NCI-H524 (cell line): ENCODE measurements around the gene ASTN1.

Experiments
- DNase-seq, 2 experiments: peaks; one replicate each; lab custom pipeline; 2025; lab: John Stamatoyannopoulos, UW

Gene ASTN1

DNA sequence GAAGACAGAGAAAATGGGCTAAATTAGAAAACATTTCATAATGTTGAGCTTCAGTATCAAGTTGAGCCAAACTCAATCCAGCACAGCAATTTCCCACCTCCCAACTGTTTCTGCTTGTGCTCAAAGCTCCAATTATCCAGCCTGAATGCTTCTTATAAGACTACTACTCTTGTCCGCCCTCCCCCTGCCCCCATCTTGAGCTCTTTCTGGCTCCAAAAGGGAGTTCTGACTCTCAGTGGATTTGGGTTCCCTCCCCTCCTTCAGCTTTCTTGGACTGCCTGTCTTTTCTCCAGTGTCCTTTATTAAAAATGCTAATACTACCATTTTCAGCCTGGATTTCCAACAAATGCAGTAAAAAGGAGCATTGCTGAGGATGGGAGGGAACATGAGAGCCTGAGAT lies 174.8 kb downstream of the ASTN1 start:
- no peak for DNase-seq

GRCh38 chr1:176989023-176989422 lies 175.5 kb downstream of the ASTN1 start:
- no peak for DNase-seq

DNA sequence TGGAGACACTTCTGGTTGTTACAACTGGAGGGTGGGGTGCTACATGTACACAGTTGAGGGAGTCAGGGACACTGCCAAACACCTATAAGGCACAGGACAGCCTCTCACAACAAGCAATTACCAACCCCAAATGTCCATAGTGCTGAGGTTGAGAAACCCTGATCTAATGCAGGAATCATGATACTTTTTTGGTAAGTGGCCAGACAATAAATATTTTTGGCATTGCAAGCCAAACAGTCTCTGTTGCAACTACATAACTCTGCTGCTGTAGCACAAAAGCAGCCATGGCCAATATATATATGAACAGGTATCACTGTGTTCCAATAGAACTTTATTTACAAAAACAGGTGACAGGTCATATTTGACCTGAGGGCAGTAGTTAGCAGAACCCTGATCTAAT lies 177.5 kb downstream of the ASTN1 start:
- no peak for DNase-seq

- DNase-seq = peak; percentile 19 to 66
Observed at GRCh38 chr1:176983731-176984130, 180.8 kb downstream of the ASTN1 start.

DNA sequence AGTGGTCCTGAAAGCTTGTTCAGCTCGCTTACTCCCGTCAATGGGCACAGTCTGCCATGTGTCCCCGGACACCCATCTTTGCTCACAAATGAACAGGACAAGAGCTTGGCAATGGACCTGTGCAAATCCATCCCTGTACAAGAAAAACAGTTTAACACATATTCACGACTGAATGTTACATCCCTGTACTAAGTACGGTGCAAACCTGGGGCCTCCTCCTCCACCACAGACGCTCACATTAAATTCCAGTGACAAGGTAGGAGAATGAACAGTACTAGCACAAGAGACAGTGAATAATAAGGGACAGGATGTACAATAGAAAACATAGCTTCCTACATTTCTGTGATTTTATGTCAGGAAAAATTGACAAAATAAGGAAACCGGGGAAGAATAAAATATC lies 187.7 kb downstream of the ASTN1 start:
- no peak for DNase-seq

DNA sequence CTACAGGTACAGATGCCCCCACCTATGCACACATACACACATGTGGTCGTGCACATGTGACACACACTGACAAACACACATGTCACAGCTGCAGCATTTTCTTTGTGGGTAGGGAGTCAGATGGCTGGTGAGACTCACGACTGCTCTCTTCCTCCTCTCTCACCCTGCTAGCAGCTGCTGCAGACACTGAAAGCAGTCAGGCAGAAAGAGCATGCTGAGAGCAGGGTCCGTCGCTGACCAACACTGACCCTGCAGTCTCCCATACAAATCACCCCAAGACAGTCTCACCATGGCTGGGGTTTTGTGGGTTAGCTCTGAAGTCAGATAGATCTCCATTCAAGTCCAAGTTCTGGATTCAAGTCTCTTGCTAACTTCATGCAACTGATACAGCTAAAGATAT lies 188.3 kb downstream of the ASTN1 start:
- peak in 1 of 2 experiments; percentile 58 for DNase-seq

- no peak for DNase-seq
Observed at GRCh38 chr1:176964687-176965086, 199.8 kb downstream of the ASTN1 start.

- no peak for DNase-seq
Observed at GRCh38 chr1:176963181-176963580, 201.3 kb downstream of the ASTN1 start.

GRCh38 chr1:176961678-176962077 lies 202.8 kb downstream of the ASTN1 start:
- DNase-seq = no peak

DNA sequence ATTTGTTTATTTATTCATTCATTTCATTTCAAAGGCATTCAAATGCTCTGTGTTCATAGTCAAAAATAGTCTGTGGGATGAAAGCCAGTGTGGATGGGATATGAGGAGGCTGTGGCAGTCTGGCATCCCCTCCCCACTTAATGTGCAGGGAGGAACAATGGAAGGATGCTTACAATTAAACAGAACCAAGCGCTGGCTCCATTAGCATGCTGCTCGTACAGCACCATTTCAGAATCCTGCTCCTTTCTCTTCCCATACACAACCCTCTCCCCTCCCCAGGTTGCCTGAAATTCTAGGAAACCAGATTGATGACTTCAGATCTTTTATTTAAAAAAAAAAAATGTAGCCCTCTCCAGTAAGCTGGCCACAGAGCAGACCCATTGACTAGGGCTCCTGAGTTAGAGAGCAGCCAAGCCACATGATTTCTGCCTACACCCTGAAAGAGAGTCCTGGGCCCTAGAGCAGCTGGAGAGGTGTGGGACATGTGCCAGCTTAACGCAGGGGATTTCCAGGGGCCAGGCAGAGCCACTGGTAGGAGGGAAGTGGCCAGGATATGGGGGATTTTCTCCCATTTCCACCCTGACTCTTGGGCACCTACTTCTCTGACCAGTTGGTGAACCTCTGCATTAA lies 205.2 kb downstream of the ASTN1 start:
- peak in 1 of 2 experiments; percentile 32 for DNase-seq

DNA sequence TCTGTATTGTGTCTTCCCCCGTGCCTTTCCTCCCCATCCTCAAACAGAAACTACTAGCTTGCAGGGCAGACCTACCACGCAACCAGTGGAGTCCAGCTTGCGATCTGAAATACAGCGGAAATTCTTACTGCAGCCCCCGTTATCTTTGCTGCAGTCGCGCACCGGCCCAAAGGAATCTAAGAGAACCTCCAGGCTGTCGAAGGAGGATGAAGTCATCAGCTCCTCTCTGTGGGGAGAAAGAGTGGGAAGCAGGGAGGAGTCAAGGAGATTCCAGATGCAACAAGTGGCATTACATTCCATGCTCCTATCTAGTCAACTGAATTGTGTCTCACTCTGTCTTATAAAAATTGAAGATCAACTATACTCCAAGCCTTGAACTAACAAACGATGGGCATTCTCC lies 206.9 kb downstream of the ASTN1 start:
- DNase-seq = no peak

GRCh38 chr1:176954242-176954641 lies 210.3 kb downstream of the ASTN1 start:
- peak; percentile 23 to 37 for DNase-seq

- no peak for DNase-seq
Observed at GRCh38 chr1:176950736-176951324, 213.7 kb downstream of the ASTN1 start.

- DNase-seq = peak; percentile 68 to 85
Observed at GRCh38 chr1:176949033-176949662, 215.4 kb downstream of the ASTN1 start.

GRCh38 chr1:176944606-176945005 lies 219.9 kb downstream of the ASTN1 start:
- no peak for DNase-seq

GRCh38 chr1:176943783-176944182 lies 220.7 kb downstream of the ASTN1 start:
- no peak for DNase-seq

DNA sequence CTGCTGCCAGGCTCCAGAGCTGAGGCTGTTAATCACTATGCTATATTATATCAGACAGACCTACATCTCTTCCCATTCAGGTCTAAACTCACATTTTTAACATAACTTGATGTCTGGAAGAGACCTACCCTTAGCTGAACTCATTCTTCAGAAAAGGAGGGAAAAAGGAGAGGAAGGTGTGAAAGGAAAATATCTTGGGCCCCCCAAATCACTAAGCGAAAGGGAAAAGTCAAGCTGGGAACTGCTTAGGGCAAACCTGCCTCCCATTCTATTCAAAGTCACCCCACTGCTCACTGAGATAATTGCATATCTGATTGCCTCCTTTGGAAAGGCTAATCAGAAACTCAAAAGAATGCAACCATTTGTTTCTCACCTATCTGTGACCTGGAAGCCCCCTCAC lies 222.2 kb downstream of the ASTN1 start:
- DNase-seq = no peak

GRCh38 chr1:176939993-176940392 lies 224.5 kb downstream of the ASTN1 start:
- no peak for DNase-seq

GRCh38 chr1:176938375-176938774 lies 226.1 kb downstream of the ASTN1 start:
- no peak for DNase-seq

DNA sequence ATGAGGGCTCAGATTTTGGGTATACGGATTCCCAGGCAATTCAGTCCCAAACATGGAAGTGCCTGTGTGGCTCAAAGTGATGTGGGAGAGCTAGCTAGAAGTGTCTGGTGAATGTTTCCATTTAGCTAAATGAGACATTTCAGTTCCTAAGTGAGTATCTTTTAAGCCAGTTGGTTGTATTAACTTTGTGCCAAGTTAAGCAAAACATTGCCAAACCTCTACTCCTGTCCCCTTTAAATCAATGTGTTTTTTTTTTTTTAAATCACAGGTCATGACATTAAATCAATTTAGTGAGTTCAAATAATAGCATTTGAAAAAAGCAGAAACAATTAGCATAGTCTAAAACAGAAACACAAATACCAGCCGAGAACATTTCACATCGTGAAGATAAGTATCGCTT lies 230.1 kb downstream of the ASTN1 start:
- no peak for DNase-seq

DNA sequence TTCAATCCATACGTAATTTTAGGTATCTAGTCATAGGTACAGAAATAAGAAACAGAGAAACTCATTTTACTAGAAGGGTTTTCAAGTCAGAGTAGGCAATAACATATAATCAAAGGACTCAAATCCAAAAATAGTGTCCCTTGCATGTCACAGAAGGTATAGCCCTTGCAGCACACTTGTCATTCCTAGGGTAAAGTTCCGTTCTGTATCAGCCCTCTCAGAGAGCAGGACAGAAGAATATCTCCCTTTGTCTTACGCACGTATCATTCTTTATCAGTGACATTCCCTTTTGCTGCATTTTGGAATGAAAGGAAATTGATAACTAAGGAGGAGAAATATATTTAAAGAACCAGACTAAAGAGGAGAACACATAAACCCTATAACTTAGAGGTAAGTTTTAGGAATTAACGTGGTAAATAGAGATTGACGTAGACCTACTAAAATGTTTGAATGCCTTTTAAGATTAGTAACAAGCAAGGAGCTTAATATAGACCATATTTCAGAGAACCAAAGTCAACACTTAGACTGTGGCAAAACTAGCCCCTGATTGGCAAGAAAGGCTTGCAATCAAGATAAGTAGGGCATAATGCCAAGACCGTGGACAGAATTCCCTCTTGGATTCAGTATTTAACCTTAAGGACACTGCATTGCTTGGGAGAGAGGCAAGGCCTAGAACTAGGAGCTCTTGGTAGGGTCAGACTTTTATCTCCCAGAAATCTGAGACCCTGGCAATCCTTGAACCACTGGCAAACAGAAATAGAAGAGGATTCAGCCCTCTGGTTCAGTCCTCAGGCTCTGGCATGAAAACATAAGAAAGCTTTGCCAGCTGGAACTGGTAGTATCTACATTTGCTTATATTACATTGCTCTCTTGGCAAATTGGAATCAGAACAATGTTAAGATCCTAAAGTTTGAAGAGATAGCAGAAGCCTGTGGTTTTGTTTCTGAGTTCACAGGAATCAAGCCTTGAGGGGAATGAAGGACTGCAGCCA lies 232.1 kb downstream of the ASTN1 start:
- DNase-seq = no peak

DNA sequence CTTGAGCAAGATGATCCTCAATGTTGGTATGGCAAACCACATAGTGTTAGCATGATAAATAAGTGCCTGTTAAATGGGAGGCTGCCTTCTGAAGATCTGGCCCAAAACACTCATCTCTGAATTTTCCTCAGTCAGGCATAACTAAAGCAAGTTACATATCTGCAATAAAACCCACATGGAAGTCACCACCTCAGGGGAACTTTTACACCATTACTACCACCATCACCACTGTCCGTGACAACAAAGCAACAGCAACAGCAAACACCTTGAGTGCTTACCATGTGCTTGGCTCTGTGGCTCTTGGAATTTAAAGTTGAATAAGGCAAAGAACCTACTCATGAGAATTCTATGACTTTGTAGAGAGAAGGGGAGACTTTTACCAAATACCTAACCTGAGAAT lies 233.0 kb downstream of the ASTN1 start:
- no peak for DNase-seq
